ENCODE data around the gene TMEM151B.
A peak's percentile ranks its signal among the peaks of the same experiment; 100 is the strongest.

TMEM151B gene

DNA sequence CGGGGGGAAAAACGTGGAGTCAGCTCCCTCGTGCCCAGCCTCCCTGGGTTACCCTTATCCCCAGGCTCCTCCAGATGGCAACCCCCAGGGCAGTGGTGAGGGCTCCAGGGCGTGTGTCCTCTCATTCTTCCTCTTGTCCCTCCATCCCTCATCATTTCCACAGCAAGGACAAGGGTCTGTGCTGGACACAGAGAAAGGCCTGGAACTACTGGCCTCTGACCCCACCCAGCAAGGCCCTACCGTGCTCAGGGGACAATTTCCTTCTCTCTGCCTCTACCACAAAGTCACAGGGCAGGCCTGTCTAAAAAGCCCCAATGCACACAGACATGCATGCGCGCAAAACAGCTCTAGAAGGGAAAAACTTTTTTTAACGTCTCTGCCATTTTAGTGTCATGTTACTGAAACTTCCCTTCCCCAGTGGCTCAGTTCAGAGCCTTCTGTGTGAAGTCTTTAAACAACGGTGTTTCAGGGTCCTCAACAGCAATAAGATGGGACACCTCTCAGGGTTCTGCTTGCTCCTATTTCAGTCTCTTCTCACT, 11.9 kb upstream of the TMEM151B start:
- TF ChIP-seq, protein P1, sequence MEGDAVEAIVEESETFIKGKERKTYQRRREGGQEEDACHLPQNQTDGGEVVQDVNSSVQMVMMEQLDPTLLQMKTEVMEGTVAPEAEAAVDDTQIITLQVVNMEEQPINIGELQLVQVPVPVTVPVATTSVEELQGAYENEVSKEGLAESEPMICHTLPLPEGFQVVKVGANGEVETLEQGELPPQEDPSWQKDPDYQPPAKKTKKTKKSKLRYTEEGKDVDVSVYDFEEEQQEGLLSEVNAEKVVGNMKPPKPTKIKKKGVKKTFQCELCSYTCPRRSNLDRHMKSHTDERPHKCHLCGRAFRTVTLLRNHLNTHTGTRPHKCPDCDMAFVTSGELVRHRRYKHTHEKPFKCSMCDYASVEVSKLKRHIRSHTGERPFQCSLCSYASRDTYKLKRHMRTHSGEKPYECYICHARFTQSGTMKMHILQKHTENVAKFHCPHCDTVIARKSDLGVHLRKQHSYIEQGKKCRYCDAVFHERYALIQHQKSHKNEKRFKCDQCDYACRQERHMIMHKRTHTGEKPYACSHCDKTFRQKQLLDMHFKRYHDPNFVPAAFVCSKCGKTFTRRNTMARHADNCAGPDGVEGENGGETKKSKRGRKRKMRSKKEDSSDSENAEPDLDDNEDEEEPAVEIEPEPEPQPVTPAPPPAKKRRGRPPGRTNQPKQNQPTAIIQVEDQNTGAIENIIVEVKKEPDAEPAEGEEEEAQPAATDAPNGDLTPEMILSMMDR (IDR thresholded peaks at IDR 0.05; ENCODE audit: low read depth, low read length), result no peak
- TF ChIP-seq EZH2phosphoT487 (IDR thresholded peaks at IDR 0.05; ENCODE audit: low read depth), result no peak
- H3K4me1 ChIP-seq (ENCODE audit: low read length), result peaks cover 66% of the 10 kb centered on the region
- no peak overlapping the region for H2AFZ ChIP-seq (ENCODE audit: low read depth, low read length)
- H3K79me2 ChIP-seq (ENCODE audit: low read length), result peaks cover 63% of the 10 kb centered on the region
- peak overlapping the region; percentile 84 for H3K4me3 ChIP-seq (ENCODE audit: low read length)
- H3K9me3 ChIP-seq (ENCODE audit: insufficient read depth, low read length), result no peaks in the 10 kb centered on the region
- H3K27ac ChIP-seq (ENCODE audit: low read length), result peak overlapping the region; percentile 94
- H4K20me1 ChIP-seq (ENCODE audit: insufficient read depth, low read length), result peaks cover 40% of the 10 kb centered on the region
- H3K27me3 ChIP-seq (ENCODE audit: low read depth, low read length), result no peaks in the 10 kb centered on the region
- H3K9ac ChIP-seq (ENCODE audit: low read length), result peak overlapping the region; percentile 99
- H3K4me2 ChIP-seq (ENCODE audit: low read length), result peak overlapping the region; percentile 99
- peaks cover 71% of the 10 kb centered on the region for H3K36me3 ChIP-seq (replicated peaks; ENCODE audit: low read depth, low read length)

DNA sequence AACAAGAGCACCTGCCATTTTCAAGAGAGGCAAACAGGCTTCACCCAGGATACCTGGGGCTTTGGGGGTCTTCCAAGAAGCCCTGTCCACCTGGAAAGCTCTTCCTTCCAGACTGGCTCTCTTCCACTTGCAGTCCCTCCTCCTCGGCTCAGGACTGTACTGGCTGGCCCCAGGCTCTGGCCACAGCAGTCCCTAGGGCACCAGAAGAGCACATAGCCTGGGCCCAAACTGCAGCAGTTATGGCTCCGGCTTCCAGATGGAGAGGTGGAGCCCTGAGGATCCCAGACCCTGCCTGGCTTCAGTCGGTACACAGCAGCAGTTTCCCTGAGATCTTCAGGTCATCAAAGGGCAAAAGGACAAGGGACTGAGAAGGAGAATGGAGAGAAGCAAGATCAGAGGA, 11.3 kb upstream of the TMEM151B start:
- peak overlapping the region; percentile 94 for H3K27ac ChIP-seq (ENCODE audit: low read length)
- peaks cover 67% of the 10 kb centered on the region for H3K79me2 ChIP-seq (ENCODE audit: low read length)
- TF ChIP-seq, protein P1 (IDR thresholded peaks at IDR 0.05; ENCODE audit: low read depth, low read length), result no peak
- no peak for TF ChIP-seq EZH2phosphoT487 (IDR thresholded peaks at IDR 0.05; ENCODE audit: low read depth)
- H3K4me2 ChIP-seq (ENCODE audit: low read length), result peak overlapping the region; percentile 99
- no peaks in the 10 kb centered on the region for H3K27me3 ChIP-seq (ENCODE audit: low read depth, low read length)
- peak overlapping the region; percentile 84 for H3K4me3 ChIP-seq (ENCODE audit: low read length)
- peak overlapping the region; percentile 99 for H3K9ac ChIP-seq (ENCODE audit: low read length)
- peaks cover 35% of the 10 kb centered on the region for H4K20me1 ChIP-seq (ENCODE audit: insufficient read depth, low read length)
- H3K4me1 ChIP-seq (ENCODE audit: low read length), result peaks cover 66% of the 10 kb centered on the region
- H3K36me3 ChIP-seq (replicated peaks; ENCODE audit: low read depth, low read length), result peaks cover 72% of the 10 kb centered on the region
- H3K9me3 ChIP-seq (ENCODE audit: insufficient read depth, low read length), result no peaks in the 10 kb centered on the region
- no peak overlapping the region for H2AFZ ChIP-seq (ENCODE audit: low read depth, low read length)

DNA sequence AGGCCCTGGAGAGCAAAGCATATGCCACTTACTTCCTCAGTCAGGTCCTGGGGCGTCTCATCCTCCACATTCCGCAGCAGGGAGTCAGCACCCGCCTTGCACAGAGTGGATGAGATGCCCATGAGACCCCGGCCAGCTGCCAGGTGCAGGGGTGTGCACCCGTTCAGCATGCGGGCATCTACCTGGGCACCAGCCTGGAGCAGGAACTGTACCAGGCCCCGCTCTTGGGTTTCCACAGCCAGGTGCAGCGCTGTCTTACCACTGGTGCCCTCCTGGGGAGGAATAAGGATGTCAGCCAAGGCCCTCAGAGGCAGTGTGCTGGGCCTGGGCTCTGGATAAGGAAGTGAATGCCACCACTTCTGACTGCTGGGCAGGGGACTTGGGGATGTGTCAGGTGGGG, 10.2 kb upstream of the TMEM151B start:
- H3K79me2 ChIP-seq (ENCODE audit: low read length), result peaks cover 76% of the 10 kb centered on the region
- H4K20me1 ChIP-seq (ENCODE audit: insufficient read depth, low read length), result peaks cover 26% of the 10 kb centered on the region
- TF ChIP-seq, protein P1 (IDR thresholded peaks at IDR 0.05; ENCODE audit: low read depth, low read length), result no peak
- no peak for TF ChIP-seq EZH2phosphoT487 (IDR thresholded peaks at IDR 0.05; ENCODE audit: low read depth)
- no peak overlapping the region for H2AFZ ChIP-seq (ENCODE audit: low read depth, low read length)
- H3K4me2 ChIP-seq (ENCODE audit: low read length), result peak overlapping the region; percentile 99
- peaks cover 66% of the 10 kb centered on the region for H3K4me1 ChIP-seq (ENCODE audit: low read length)
- peak overlapping the region; percentile 94 for H3K27ac ChIP-seq (ENCODE audit: low read length)
- H3K9me3 ChIP-seq (ENCODE audit: insufficient read depth, low read length), result no peaks in the 10 kb centered on the region
- peak overlapping the region; percentile 99 for H3K9ac ChIP-seq (ENCODE audit: low read length)
- H3K27me3 ChIP-seq (ENCODE audit: low read depth, low read length), result no peaks in the 10 kb centered on the region
- peaks cover 74% of the 10 kb centered on the region for H3K36me3 ChIP-seq (replicated peaks; ENCODE audit: low read depth, low read length)
- H3K4me3 ChIP-seq (ENCODE audit: low read length), result peak overlapping the region; percentile 84

DNA sequence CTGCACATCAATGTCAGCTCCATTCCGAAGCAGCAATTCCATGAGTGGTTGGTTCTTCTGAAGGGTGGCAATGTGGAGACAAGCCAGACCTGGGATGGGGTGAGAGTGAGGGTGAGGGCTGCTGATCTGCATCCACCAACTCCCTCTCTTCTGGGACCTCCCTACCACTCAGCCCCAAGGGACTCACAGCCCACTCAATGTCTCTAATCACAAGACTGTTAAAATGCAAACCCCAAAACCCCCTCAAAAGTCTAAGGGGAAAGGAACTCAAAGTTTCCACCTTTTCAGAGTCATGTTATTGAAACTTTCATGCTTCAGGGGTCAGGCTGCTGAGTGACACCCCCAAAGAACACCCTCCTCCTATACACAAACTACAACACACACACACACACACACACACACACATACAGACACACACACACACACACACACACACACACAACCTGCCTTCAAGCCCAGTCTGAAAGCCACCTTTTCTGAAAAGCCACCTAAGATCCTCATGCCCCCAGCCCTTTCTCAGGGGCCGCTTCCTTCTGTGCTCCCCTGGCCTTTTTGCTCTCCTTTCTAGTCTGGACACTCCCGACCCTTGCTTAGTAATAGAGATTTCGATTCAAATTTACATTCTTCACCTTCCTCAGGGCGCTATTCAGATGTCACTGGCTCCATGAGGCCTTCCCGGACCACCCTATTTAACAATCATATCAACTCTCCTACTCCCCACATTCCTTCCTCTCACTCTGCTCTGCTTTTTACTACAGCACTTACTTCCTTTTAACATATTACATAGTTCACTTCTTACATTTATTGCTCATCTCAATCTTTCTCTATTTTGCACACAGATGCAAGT, 9.6 kb upstream of the TMEM151B start:
- peak overlapping the region; percentile 94 for H3K27ac ChIP-seq (ENCODE audit: low read length)
- peaks cover 25% of the 10 kb centered on the region for H4K20me1 ChIP-seq (ENCODE audit: insufficient read depth, low read length)
- no peak overlapping the region for H2AFZ ChIP-seq (ENCODE audit: low read depth, low read length)
- H3K36me3 ChIP-seq (replicated peaks; ENCODE audit: low read depth, low read length), result peaks cover 68% of the 10 kb centered on the region
- H3K4me3 ChIP-seq (ENCODE audit: low read length), result peak overlapping the region; percentile 84
- no peaks in the 10 kb centered on the region for H3K27me3 ChIP-seq (ENCODE audit: low read depth, low read length)
- peaks cover 66% of the 10 kb centered on the region for H3K4me1 ChIP-seq (ENCODE audit: low read length)
- TF ChIP-seq, protein P1 (IDR thresholded peaks at IDR 0.05; ENCODE audit: low read depth, low read length), result no peak
- no peak for TF ChIP-seq EZH2phosphoT487 (IDR thresholded peaks at IDR 0.05; ENCODE audit: low read depth)
- H3K9me3 ChIP-seq (ENCODE audit: insufficient read depth, low read length), result no peaks in the 10 kb centered on the region
- peak overlapping the region; percentile 99 for H3K9ac ChIP-seq (ENCODE audit: low read length)
- H3K79me2 ChIP-seq (ENCODE audit: low read length), result peaks cover 79% of the 10 kb centered on the region
- H3K4me2 ChIP-seq (ENCODE audit: low read length), result peak overlapping the region; percentile 99

Data from OCI-LY3 (cell line).